Ovary (tissue), 3 donors: ENCODE measurements around the gene GPBP1.

ENCODE experiments used
- CTCF ChIP-seq, 3 donors: fragments of 450-650 bp in 2 of 3; fragments of 200-600 bp in 1 of 3; IDR thresholded peaks; one replicate each; pipeline versions ENCODE4 v1.5.1 to v1.8.0; 2016 to 2022; ENCODE audit warnings: antibody characterized with exemption in 3 of 3, mild to moderate bottlenecking in 1 of 3
- EP300 ChIP-seq: sonication (generic); formaldehyde crosslinking; IDR thresholded peaks from one replicate; pipeline ENCODE4 v1.6.1; 2017; ENCODE audit warnings: antibody characterized with exemption
- POLR2A ChIP-seq: fragments of 450-650 bp; IDR thresholded peaks from one replicate; pipeline ENCODE4 v1.6.1; 2017; ENCODE audit warnings: antibody characterized with exemption, mild to moderate bottlenecking, moderate library complexity
- donor health status: DM: no; HTN: no; CAD: no.

GRCh38 chr5:57225553-57225952 is 51.7 kb downstream of the GPBP1 start:
- TF ChIP-seq CTCF (IDR thresholded peaks at IDR 0.05) (no peak), POLR2A (no peak), EP300 (no peak)
